ENCODE results near the gene TBL3. TPM values are rescaled to one million over a fixed set of nuclear protein-coding genes. Genes with fewer than 3 reads are reported as not detected.

TBL3 gene
- total and polyA plus RNA-seq, 9 of the 15 experiments (the other 6 are each of a cell fraction or from before 2014, with no cell fraction given): 0.97 to 117 (median 24.5) TPM

DNA sequence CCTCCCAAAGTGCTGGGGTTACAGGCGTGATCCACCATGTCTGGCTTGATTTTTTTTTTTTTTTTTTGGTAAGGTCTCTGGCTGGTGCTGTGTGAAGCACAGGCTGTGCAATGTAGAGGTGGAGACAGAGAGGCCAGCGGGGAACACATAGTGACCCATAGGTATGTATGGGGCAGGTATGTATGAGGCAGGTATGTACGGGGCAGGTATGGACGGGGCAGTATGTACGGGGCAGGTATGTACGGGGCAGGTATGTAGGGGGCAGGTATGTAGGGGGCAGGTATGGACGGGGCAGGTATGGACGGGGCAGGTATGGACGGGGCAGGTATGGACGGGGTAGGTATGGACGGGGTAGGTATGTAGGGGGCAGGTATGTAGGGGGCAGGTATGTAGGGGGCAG is 22.3 kb upstream of the TBL3 start:
- H3K9me3 ChIP-seq (replicated peaks; ENCODE audit: control insufficient read depth, insufficient read depth, low read depth, low read length): no peaks in the 10 kb centered on the region
- H3K9ac ChIP-seq (ENCODE audit: insufficient read depth in 1 of 2, low read depth in 2 of 2, low read length in 2 of 2): no peak overlapping the region
- intact Hi-C loops (cut with micrococcal nuclease): no loop called here
- no peaks in the 10 kb centered on the region for H3K27me3 ChIP-seq (ENCODE audit: control insufficient read depth in 2 of 2, insufficient read depth in 2 of 2, low read length in 2 of 2)
- no peak overlapping the region for H2AFZ ChIP-seq (ENCODE audit: low read depth, low read length)
- no peaks in the 10 kb centered on the region for H3K36me3 ChIP-seq (ENCODE audit: control insufficient read depth, insufficient read depth, low read length)
- in situ Hi-C loops (cut with MboI): no loop called here
- 54% methylated on average over 6 of the region's 11 CpGs for WGBS (ENCODE audit: insufficient coverage, low coverage, missing lambda C conversion rate)
- CTCF ChIA-PET (ENCODE audit: low intra/inter-chr PET ratio): no interaction called here
- no peak for DNase-seq (ENCODE audit: extremely low read depth in 1 of 4, low spot score in 3 of 4)
- no peak overlapping the region for H3K4me3 ChIP-seq
- ATAC-seq: no peak
- BruUV-seq (replicated peaks): no TSS peak
- no peak overlapping the region for H3K4me2 ChIP-seq (ENCODE audit: insufficient read depth, low read length)
- no peaks in the 10 kb centered on the region for H3K79me2 ChIP-seq (ENCODE audit: control insufficient read depth, insufficient read depth, low read length)
- POLR2A ChIA-PET: interaction anchor here (1.0 to 5.6 kb wide), 3 partner anchors 10 to 15 kb away, joined by 5 to 37 read pairs (median 8); partner anchors contain the start of gene RPS2
- no peak overlapping the region for H3K27ac ChIP-seq (ENCODE audit: extremely low read depth, low read depth, low read length)
- no peaks in the 10 kb centered on the region for H4K20me1 ChIP-seq (replicated peaks; ENCODE audit: control insufficient read depth, insufficient read depth, low read length)
- FAIRE-seq: no peak
- H3K9me1 ChIP-seq (ENCODE audit: control insufficient read depth, insufficient read depth, low read length): no peaks in the 10 kb centered on the region
- peaks cover 7 to 57% of the 10 kb centered on the region in 2 experiments; a peak in 4 of 5 replicates for H3K4me1 ChIP-seq (replicated peaks in 1 of 2; ENCODE audit: control insufficient read depth in 2 of 2, insufficient read depth in 2 of 2, low read length in 2 of 2)
- TF ChIP-seq WHSC1 (IDR thresholded peaks at IDR 0.05; ENCODE audit: low read length): no peak
- TF ChIP-seq, protein P1, sequence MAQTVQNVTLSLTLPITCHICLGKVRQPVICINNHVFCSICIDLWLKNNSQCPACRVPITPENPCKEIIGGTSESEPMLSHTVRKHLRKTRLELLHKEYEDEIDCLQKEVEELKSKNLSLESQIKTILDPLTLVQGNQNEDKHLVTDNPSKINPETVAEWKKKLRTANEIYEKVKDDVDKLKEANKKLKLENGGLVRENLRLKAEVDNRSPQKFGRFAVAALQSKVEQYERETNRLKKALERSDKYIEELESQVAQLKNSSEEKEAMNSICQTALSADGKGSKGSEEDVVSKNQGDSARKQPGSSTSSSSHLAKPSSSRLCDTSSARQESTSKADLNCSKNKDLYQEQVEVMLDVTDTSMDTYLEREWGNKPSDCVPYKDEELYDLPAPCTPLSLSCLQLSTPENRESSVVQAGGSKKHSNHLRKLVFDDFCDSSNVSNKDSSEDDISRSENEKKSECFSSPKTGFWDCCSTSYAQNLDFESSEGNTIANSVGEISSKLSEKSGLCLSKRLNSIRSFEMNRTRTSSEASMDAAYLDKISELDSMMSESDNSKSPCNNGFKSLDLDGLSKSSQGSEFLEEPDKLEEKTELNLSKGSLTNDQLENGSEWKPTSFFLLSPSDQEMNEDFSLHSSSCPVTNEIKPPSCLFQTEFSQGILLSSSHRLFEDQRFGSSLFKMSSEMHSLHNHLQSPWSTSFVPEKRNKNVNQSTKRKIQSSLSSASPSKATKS (CRISPR knock-in tag; IDR thresholded peaks at IDR 0.05): no peak
- TF ChIP-seq CEBPG (CRISPR knock-in tag; IDR thresholded peaks at IDR 0.05): no peak
- TF ChIP-seq CEBPG (tag; conservative IDR thresholded peaks at IDR 0.05 in 1 of 2, IDR thresholded peaks at IDR 0.05 in 1 of 2): no peak
- TF ChIP-seq, protein P2, sequence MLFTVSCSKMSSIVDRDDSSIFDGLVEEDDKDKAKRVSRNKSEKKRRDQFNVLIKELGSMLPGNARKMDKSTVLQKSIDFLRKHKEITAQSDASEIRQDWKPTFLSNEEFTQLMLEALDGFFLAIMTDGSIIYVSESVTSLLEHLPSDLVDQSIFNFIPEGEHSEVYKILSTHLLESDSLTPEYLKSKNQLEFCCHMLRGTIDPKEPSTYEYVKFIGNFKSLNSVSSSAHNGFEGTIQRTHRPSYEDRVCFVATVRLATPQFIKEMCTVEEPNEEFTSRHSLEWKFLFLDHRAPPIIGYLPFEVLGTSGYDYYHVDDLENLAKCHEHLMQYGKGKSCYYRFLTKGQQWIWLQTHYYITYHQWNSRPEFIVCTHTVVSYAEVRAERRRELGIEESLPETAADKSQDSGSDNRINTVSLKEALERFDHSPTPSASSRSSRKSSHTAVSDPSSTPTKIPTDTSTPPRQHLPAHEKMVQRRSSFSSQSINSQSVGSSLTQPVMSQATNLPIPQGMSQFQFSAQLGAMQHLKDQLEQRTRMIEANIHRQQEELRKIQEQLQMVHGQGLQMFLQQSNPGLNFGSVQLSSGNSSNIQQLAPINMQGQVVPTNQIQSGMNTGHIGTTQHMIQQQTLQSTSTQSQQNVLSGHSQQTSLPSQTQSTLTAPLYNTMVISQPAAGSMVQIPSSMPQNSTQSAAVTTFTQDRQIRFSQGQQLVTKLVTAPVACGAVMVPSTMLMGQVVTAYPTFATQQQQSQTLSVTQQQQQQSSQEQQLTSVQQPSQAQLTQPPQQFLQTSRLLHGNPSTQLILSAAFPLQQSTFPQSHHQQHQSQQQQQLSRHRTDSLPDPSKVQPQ (CRISPR knock-in tag; IDR thresholded peaks at IDR 0.05; ENCODE audit: borderline replicate concordance): no peak
- no peak for TF ChIP-seq MTA2 (IDR thresholded peaks at IDR 0.05; ENCODE audit: low read depth)
- TF ChIP-seq TEAD1 (CRISPR knock-in tag; IDR thresholded peaks at IDR 0.05): no peak
- no peak for TF ChIP-seq LEF1 (IDR thresholded peaks at IDR 0.05)
- TF ChIP-seq, protein P3, sequence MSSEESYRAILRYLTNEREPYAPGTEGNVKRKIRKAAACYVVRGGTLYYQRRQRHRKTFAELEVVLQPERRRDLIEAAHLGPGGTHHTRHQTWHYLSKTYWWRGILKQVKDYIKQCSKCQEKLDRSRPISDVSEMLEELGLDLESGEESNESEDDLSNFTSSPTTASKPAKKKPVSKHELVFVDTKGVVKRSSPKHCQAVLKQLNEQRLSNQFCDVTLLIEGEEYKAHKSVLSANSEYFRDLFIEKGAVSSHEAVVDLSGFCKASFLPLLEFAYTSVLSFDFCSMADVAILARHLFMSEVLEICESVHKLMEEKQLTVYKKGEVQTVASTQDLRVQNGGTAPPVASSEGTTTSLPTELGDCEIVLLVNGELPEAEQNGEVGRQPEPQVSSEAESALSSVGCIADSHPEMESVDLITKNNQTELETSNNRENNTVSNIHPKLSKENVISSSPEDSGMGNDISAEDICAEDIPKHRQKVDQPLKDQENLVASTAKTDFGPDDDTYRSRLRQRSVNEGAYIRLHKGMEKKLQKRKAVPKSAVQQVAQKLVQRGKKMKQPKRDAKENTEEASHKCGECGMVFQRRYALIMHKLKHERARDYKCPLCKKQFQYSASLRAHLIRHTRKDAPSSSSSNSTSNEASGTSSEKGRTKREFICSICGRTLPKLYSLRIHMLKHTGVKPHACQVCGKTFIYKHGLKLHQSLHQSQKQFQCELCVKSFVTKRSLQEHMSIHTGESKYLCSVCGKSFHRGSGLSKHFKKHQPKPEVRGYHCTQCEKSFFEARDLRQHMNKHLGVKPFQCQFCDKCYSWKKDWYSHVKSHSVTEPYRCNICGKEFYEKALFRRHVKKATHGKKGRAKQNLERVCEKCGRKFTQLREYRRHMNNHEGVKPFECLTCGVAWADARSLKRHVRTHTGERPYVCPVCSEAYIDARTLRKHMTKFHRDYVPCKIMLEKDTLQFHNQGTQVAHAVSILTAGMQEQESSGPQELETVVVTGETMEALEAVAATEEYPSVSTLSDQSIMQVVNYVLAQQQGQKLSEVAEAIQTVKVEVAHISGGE (CRISPR knock-in tag; IDR thresholded peaks at IDR 0.05): no peak
- TF ChIP-seq SMAD3 (CRISPR knock-in tag; conservative IDR thresholded peaks at IDR 0.05): no peak
- TF ChIP-seq TRIM28 (IDR thresholded peaks at IDR 0.05): no peak
- TF ChIP-seq ESRRA (IDR thresholded peaks at IDR 0.05; ENCODE audit: borderline replicate concordance, low read depth): no peak
- no peak for TF ChIP-seq CBX1 (IDR thresholded peaks at IDR 0.05; ENCODE audit: low read depth)
- TF ChIP-seq SNIP1 (IDR thresholded peaks at IDR 0.05; ENCODE audit: low read depth): no peak
- no peak for TF ChIP-seq SMAD2 (IDR thresholded peaks at IDR 0.05; ENCODE audit: low read depth, low read length)
- no peak for TF ChIP-seq PCBP1 (IDR thresholded peaks at IDR 0.05; ENCODE audit: low read depth, low read length, poor library complexity, severe bottlenecking)
